ENCODE results near the gene INTS1. TPM values are rescaled to one million over a fixed set of nuclear protein-coding genes. Genes with fewer than 3 reads are reported as not detected.

INTS1 gene
- total RNA-seq, 4 donors from 2014 or later = 33.1 to 80.3 (median 48.0) TPM

DNA sequence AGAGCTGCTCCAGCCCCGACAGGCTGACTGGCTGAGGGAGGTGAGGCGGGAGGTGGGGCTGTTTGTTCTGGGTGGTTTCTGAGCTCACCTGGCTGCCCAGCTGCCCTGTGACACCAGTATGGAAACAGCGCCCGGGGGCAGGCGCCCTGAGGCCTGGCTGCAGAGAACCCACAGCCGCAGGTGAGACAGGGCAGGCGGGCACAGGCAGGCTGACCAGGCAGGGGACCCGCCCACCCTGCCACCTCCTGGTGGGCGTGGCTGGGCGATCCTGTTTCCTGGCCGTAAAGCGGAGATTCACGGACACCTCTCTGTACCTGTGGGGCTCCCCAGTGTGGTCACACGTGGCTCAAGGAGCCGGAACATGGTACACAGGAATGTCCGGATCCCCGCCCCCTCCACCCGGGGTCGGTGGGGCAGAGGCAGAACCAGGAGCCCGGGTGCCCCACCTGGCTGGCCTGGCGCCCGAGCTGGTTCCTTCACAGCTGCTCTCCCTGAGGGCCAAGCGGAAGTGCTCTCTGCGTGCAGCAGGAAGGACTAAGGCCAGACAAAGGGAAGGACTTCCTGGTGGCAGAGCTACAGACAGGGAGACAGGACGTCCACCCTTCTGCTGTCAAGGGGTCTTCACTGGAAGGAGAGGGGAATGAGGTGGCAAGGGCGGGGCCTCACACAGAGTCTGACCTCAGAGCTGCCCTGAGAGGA, 48.8 kb downstream of the INTS1 start:
- Histone ChIP-seq H3K4me3 (peak overlapping the region in 2 of 4 donors; percentile 22 to 36), H3K4me1 (peaks cover 36 to 91% (median 86%) of the 10 kb centered on the region in 4 donors), H3K27me3 (no peaks in the 10 kb centered on the region), H3K36me3 (peaks cover 0 to 1% (median 0%) of the 10 kb centered on the region in 4 donors), H3K27ac (replicated peaks in 1 of 4) (peak overlapping the region in 3 of 4 donors; percentile 41 to 60 (median 52)), H3K9me3 (no peaks in the 10 kb centered on the region)
- DNase-seq (ENCODE audit: extremely low spot score) = no peak
- TF ChIP-seq CTCF (IDR thresholded peaks at IDR 0.05) (no peak), POLR2AphosphoS5 (IDR thresholded peaks at IDR 0.05) (no peak), POLR2A (IDR thresholded peaks at IDR 0.05; ENCODE audit: low read depth) (no peak), EP300 (IDR thresholded peaks at IDR 0.05) (no peak)
- WGBS = 74% methylated on average over 19 of the region's 26 CpGs
- intact Hi-C loops (cut with DNase I) = no loop called here

DNA sequence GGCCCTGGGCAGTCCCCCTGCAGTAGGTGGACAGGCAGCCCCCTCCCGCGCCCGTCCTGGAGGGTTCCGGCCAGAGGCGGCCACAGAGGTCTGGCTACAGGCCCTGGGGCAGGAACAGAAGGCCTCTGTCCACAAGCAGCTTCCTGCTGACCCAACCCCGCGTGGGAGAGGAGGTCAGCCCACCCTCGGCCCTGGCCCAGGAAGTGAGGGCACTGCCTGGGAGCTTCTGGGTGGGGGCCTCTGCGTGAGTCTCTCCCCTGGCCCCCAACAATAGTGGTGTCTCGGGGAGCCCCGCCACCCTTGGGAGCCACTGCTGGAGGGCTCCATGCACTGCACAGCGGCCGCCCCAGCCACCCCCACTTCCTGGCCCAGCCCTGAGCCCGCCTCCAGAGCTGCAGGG, 49.6 kb downstream of the INTS1 start:
- no CpG with 5 or more reads among the region's 14 CpGs for WGBS
- intact Hi-C loops (cut with DNase I) = no loop called here

DNA sequence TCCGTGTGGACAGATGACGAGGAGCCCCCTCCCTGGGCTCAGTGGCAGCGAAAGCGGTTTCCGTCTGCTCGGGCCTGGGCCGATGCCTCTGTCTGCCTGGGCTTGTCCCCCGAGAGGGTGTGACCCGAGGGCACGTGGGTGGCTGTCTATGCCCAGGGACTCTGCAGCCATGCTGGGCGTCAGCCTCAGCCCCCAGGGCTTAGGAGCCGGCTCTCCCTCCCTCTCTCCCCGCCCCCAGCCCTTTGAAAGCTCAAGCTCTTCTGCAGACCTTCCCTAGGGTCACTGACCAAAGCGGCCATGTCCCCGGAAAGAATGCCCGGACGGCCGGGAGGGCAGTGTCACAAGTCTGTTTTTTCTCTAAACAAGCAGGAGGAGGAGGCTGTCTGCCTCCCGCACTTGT, 52.0 kb downstream of the INTS1 start:
- no peak for TF ChIP-seq CTCF (IDR thresholded peaks at IDR 0.05)
- no peak for TF ChIP-seq POLR2A (IDR thresholded peaks at IDR 0.05; ENCODE audit: low read depth)
- TF ChIP-seq EP300 (IDR thresholded peaks at IDR 0.05) = no peak
- no peak for TF ChIP-seq POLR2AphosphoS5 (IDR thresholded peaks at IDR 0.05)
- Histone ChIP-seq H3K4me3 (no peak overlapping the region), H3K27me3 (no peaks in the 10 kb centered on the region), H3K27ac (replicated peaks in 1 of 4) (no peak overlapping the region), H3K9me3 (no peaks in the 10 kb centered on the region), H3K36me3 (peaks cover 0 to 19% (median 9%) of the 10 kb centered on the region in 4 donors), H3K4me1 (peaks cover 19 to 93% (median 84%) of the 10 kb centered on the region in 4 donors)
- intact Hi-C loops (cut with DNase I) = no loop called here
- no peak for DNase-seq (ENCODE audit: extremely low spot score)
- 79% methylated on average over 19 of the region's 19 CpGs for WGBS

More for the DNA sequence above, 49.6 kb downstream of the INTS1 start:
- peaks cover 31 to 93% (median 85%) of the 10 kb centered on the region in 4 donors for H3K4me1 ChIP-seq
- no peaks in the 10 kb centered on the region for H3K27me3 ChIP-seq
- H3K9me3 ChIP-seq = no peaks in the 10 kb centered on the region
- peaks cover 0 to 10% (median 4%) of the 10 kb centered on the region in 4 donors for H3K36me3 ChIP-seq
- DNase-seq (ENCODE audit: extremely low spot score) = no peak
- H3K27ac ChIP-seq (replicated peaks in 1 of 4) = peak overlapping the region in 3 of 4 donors; percentile 41 to 60 (median 52)
- peak overlapping the region in 3 of 4 donors; percentile 6 to 36 (median 22) for H3K4me3 ChIP-seq
- TF ChIP-seq POLR2A (IDR thresholded peaks at IDR 0.05; ENCODE audit: low read depth) (no peak), CTCF (IDR thresholded peaks at IDR 0.05) (no peak), POLR2AphosphoS5 (IDR thresholded peaks at IDR 0.05) (no peak), EP300 (IDR thresholded peaks at IDR 0.05) (no peak)

DNA sequence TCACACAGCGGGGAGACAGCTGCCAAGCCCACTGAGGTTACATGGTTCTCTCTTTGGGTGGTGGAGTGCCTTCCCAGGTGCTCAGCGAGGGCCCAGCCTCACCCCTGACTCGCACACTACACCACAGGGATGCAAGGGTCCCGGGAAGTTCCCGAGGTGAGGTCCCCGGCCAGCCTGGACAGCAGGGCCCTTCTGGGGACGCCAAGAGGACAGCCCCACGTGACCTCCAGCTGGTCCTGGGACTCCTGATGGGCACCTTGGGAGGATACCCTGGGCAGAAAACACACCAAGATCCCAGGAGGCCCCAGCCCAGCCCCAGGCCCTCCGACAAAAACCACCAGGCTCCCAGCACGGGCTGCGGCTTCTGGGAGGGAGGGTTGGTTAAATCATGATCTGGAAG, 53.2 kb downstream of the INTS1 start:
- no peak for TF ChIP-seq POLR2A (IDR thresholded peaks at IDR 0.05; ENCODE audit: low read depth)
- TF ChIP-seq EP300 (IDR thresholded peaks at IDR 0.05) = no peak
- Histone ChIP-seq H3K4me1 (peaks cover 18 to 90% (median 80%) of the 10 kb centered on the region in 4 donors), H3K27ac (replicated peaks in 1 of 4) (peak overlapping the region in 2 of 4 donors; percentile 42 to 48), H3K4me3 (no peak overlapping the region), H3K9me3 (no peaks in the 10 kb centered on the region), H3K27me3 (no peaks in the 10 kb centered on the region), H3K36me3 (peaks cover 0 to 21% (median 9%) of the 10 kb centered on the region in 4 donors)
- DNase-seq (ENCODE audit: extremely low spot score) = no peak
- intact Hi-C loops (cut with DNase I) = no loop called here
- WGBS = 93% methylated on average over 3 of the region's 11 CpGs

- Histone ChIP-seq H3K4me3 (no peak overlapping the region), H3K9me3 (no peaks in the 10 kb centered on the region), H3K36me3 (peaks cover 0 to 21% (median 9%) of the 10 kb centered on the region in 4 donors), H3K4me1 (peaks cover 12 to 84% (median 76%) of the 10 kb centered on the region in 4 donors), H3K27me3 (no peaks in the 10 kb centered on the region), H3K27ac (replicated peaks in 1 of 4) (peak overlapping the region; percentile 22 to 48 (median 36))
- DNase-seq (ENCODE audit: extremely low spot score) = no peak
- TF ChIP-seq EP300 (IDR thresholded peaks at IDR 0.05) = no peak
- no peak for TF ChIP-seq CTCF (IDR thresholded peaks at IDR 0.05)
- TF ChIP-seq POLR2AphosphoS5 (IDR thresholded peaks at IDR 0.05) = no peak
- no peak for TF ChIP-seq POLR2A (IDR thresholded peaks at IDR 0.05; ENCODE audit: low read depth)
- WGBS = 85% methylated on average over 15 of the region's 18 CpGs
- intact Hi-C loops (cut with DNase I) = no loop called here
These were observed 53.8 kb downstream of the INTS1 start for GRCh38 chr7:1450431-1450830.
